ENCODE data around the gene TENM3.

DNA sequence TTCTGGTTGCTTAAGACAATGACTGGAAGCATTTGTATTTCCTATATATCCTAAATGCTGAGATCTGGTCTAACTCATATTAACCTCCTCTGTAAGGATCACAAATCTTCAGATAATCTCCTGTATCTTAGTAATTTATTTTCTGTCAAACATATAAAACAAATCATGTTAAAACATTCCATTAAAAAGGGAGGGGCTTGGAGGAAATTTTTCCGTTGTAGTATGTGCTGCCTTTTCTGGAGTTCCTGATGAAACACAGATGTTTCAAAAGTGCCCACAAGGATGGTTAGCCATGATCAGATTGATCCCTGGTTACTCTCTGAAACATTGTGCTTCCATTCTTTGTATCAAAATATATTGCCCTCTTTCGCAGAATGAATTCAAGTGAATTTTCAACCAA, 182.1 kb downstream of the TENM3 start:
- TF ChIP-seq, protein P1, sequence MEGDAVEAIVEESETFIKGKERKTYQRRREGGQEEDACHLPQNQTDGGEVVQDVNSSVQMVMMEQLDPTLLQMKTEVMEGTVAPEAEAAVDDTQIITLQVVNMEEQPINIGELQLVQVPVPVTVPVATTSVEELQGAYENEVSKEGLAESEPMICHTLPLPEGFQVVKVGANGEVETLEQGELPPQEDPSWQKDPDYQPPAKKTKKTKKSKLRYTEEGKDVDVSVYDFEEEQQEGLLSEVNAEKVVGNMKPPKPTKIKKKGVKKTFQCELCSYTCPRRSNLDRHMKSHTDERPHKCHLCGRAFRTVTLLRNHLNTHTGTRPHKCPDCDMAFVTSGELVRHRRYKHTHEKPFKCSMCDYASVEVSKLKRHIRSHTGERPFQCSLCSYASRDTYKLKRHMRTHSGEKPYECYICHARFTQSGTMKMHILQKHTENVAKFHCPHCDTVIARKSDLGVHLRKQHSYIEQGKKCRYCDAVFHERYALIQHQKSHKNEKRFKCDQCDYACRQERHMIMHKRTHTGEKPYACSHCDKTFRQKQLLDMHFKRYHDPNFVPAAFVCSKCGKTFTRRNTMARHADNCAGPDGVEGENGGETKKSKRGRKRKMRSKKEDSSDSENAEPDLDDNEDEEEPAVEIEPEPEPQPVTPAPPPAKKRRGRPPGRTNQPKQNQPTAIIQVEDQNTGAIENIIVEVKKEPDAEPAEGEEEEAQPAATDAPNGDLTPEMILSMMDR (conservative IDR thresholded peaks at IDR 0.05) = no peak
- no peak for TF ChIP-seq EZH2 (IDR thresholded peaks at IDR 0.05; ENCODE audit: low read depth)
